ENCODE data around the gene SBF2.

GRCh38 chr11:9820260-9820659, 473.8 kb downstream of the SBF2 start:
- TF ChIP-seq, protein P1, sequence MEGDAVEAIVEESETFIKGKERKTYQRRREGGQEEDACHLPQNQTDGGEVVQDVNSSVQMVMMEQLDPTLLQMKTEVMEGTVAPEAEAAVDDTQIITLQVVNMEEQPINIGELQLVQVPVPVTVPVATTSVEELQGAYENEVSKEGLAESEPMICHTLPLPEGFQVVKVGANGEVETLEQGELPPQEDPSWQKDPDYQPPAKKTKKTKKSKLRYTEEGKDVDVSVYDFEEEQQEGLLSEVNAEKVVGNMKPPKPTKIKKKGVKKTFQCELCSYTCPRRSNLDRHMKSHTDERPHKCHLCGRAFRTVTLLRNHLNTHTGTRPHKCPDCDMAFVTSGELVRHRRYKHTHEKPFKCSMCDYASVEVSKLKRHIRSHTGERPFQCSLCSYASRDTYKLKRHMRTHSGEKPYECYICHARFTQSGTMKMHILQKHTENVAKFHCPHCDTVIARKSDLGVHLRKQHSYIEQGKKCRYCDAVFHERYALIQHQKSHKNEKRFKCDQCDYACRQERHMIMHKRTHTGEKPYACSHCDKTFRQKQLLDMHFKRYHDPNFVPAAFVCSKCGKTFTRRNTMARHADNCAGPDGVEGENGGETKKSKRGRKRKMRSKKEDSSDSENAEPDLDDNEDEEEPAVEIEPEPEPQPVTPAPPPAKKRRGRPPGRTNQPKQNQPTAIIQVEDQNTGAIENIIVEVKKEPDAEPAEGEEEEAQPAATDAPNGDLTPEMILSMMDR (IDR thresholded peaks at IDR 0.05 in 8 of 11, conservative IDR thresholded peaks at IDR 0.05 in 3 of 11): no peak
- TF ChIP-seq POLR2A (IDR thresholded peaks at IDR 0.05) (no peak), POLR2AphosphoS5 (IDR thresholded peaks at IDR 0.05) (no peak)

Measured in spleen (tissue), 7 donors.